Measurements from ENCODE around the gene FEZF1.

The FEZF1 gene

GRCh38 chr7:122301858-122302760 is 2.4 kb downstream of the FEZF1 start:
- DNase-seq (ENCODE audit: low spot score): no peak
- TF ChIP-seq CTCF (IDR thresholded peaks at IDR 0.05; ENCODE audit: extremely low read depth, missing control alignments): no peak

- no peak for DNase-seq (ENCODE audit: low spot score)
- TF ChIP-seq CTCF (IDR thresholded peaks at IDR 0.05; ENCODE audit: extremely low read depth, missing control alignments): no peak
These were observed 3.4 kb downstream of the FEZF1 start for GRCh38 chr7:122300956-122301833.

- TF ChIP-seq CTCF (IDR thresholded peaks at IDR 0.05; ENCODE audit: extremely low read depth, missing control alignments): no peak
These were observed 4.2 kb downstream of the FEZF1 start for GRCh38 chr7:122300211-122300932.

GRCh38 chr7:122299624-122300210 is 4.8 kb downstream of the FEZF1 start:
- no peak for DNase-seq (ENCODE audit: low spot score)
- no peak for TF ChIP-seq CTCF (IDR thresholded peaks at IDR 0.05; ENCODE audit: extremely low read depth, missing control alignments)

More at GRCh38 chr7:122300211-122300932, 4.2 kb downstream of the FEZF1 start:
- DNase-seq (ENCODE audit: low spot score): no peak

GRCh38 chr7:122298618-122299017 is 5.9 kb downstream of the FEZF1 start:
- no peak for TF ChIP-seq CTCF (IDR thresholded peaks at IDR 0.05; ENCODE audit: extremely low read depth, missing control alignments)
- DNase-seq (ENCODE audit: low spot score): no peak

- no peak for DNase-seq (ENCODE audit: low spot score)
- no peak for TF ChIP-seq CTCF (IDR thresholded peaks at IDR 0.05; ENCODE audit: extremely low read depth, missing control alignments)
These were observed 6.4 kb downstream of the FEZF1 start for GRCh38 chr7:122298131-122298530.
